Measurements from ENCODE around the gene SEC22C. TPM values are rescaled to one million over a fixed set of nuclear protein-coding genes. Genes with fewer than 3 reads are reported as not detected.

Gene SEC22C
- total and polyA plus RNA-seq, 2 of the 4 experiments (the other 2 are of a cell fraction): 24.0 to 43.9 TPM

GRCh38 chr3:42562047-42562907, 19.5 kb downstream of the SEC22C start:
- Histone ChIP-seq H3K9ac (ENCODE audit: low read depth, low read length) (no peak overlapping the region), H2BK5ac (ENCODE audit: low read depth, low read length, poor library complexity, severe bottlenecking) (no peak overlapping the region), H3K4me2 (ENCODE audit: low read depth, low read length) (no peak overlapping the region), H3K9me3 (ENCODE audit: control insufficient read depth, insufficient read depth, low read length) (no peaks in the 10 kb centered on the region), H3K4me1 (ENCODE audit: control insufficient read depth, insufficient read depth, low read length) (no peaks in the 10 kb centered on the region), H3K23ac (ENCODE audit: low read depth, low read length) (no peak overlapping the region), H3K36me3 (ENCODE audit: control insufficient read depth, insufficient read depth, low read length) (peaks cover 29% of the 10 kb centered on the region), H2BK120ac (ENCODE audit: low read depth, low read length) (no peak overlapping the region), H2AK9ac (replicated peaks; ENCODE audit: low read depth, low read length, poor library complexity) (peak overlapping the region; percentile 23), H4K20me1 (ENCODE audit: insufficient read depth, low read length) (no peaks in the 10 kb centered on the region; the same call in 1 of the 2 replicates), H2AFZ (replicated peaks; ENCODE audit: low read length, poor library complexity) (no peak overlapping the region), H2BK15ac (ENCODE audit: low read depth, low read length) (no peak overlapping the region), H3K79me1 (ENCODE audit: low read depth in 1 of 2, low read length in 2 of 2) (peaks cover 11 to 17% of the 10 kb centered on the region in 2 experiments; a peak in 3 of 4 replicates), H3K9me1 (ENCODE audit: insufficient read depth, low read length) (peaks cover 5% of the 10 kb centered on the region; the same call in 1 of the 2 replicates), H3K18ac (ENCODE audit: low read depth, low read length) (no peak overlapping the region), H3K27ac (ENCODE audit: insufficient read depth, low read length) (no peak overlapping the region), H4K91ac (ENCODE audit: insufficient read depth, low read depth, low read length) (no peak overlapping the region), H3K4me3 (ENCODE audit: insufficient read depth, low read depth, low read length) (no peak overlapping the region), H3K14ac (replicated peaks; ENCODE audit: low read depth, low read length) (no peak overlapping the region), H3K56ac (ENCODE audit: extremely low read depth, insufficient read depth, low read length) (no peak overlapping the region), H2AK5ac (ENCODE audit: low read depth, low read length) (no peak overlapping the region), H3K27me3 (ENCODE audit: control insufficient read depth, insufficient read depth, low read length) (no peaks in the 10 kb centered on the region), H4K5ac (ENCODE audit: low read depth, low read length) (no peak overlapping the region), H2BK20ac (ENCODE audit: low read depth, low read length) (no peak overlapping the region), H4K8ac (ENCODE audit: low read depth in 2 of 2, low read length in 2 of 2) (no peak overlapping the region), H3K4ac (ENCODE audit: low read depth, low read length) (no peak overlapping the region)
- CTCF ChIA-PET: interaction anchor here (1.1 kb wide), 1 partner anchor 15 kb away, joined by 3 read pairs; no protein-coding TSS in a partner anchor
- ATAC-seq (ENCODE audit: low read depth) (no peak; the same call in 1 of the 2 replicates), DNase-seq (peak; percentile 34)
- in situ Hi-C loops (cut with MboI; ENCODE audit: low sequenced_read_pairs) (no loop called here), dilution Hi-C loops (cut with HindIII; ENCODE audit: low sequenced_read_pairs, unreplicated experiment) (no loop called here), intact Hi-C loops (cut with micrococcal nuclease) (no loop called here)
- POLR2A ChIA-PET (ENCODE audit: unreplicated experiment): no interaction called here
- BruUV-seq (replicated peaks): no TSS peak
- WGBS, 2 experiments (ENCODE audit: extremely low coverage in 2 of 2, insufficient read length in 1 of 2): 25% methylated on average over 1 of the region's 3 CpGs; no CpG with 5 or more reads in 1 of the 2 experiments
- TF ChIP-seq NFE2L2 (IDR thresholded peaks at IDR 0.05; ENCODE audit: low read depth, low read length): no peak

Data from IMR-90 (cell line).